GM21529 (cell line): ENCODE data around the gene EIF2B2.
"Not testable (repeated sequence)": the region's sequence is repeated elsewhere in the genome, so short reads cannot be mapped to it uniquely, and the experiment has no call there.

Experiments
- ATAC-seq: cut with Tn5 transposase; IDR thresholded peaks from one replicate; pipeline ENCODE4 v1.9.1; 2021; ENCODE audit not compliant: unreplicated experiment

EIF2B2 gene

GRCh38 chr14:74988131-74988530 is 14.6 kb upstream of the EIF2B2 start:
- ATAC-seq: no peak

DNA sequence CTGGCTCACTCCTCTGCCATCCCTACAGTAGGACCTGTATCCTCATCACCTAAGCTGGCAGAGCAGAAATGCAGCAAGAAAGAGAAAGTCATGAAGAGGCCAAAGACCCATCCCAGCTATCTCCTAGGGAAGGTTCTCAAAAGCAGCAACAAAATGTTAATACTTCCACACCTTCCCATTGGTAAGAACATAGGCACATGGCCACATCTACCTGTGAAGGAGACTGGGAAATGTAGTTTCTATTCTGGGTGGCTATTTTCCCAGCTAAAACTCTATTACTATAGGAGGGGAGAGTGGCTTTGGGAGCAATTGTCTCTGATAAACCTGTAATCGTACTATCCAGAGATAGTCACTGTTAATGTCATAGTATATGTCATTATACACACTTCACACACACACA is 13.7 kb upstream of the EIF2B2 start:
- no peak for ATAC-seq

- ATAC-seq: not testable (repeated sequence)
Measured at GRCh38 chr14:74994182-74994581, 8.5 kb upstream of the EIF2B2 start.

DNA sequence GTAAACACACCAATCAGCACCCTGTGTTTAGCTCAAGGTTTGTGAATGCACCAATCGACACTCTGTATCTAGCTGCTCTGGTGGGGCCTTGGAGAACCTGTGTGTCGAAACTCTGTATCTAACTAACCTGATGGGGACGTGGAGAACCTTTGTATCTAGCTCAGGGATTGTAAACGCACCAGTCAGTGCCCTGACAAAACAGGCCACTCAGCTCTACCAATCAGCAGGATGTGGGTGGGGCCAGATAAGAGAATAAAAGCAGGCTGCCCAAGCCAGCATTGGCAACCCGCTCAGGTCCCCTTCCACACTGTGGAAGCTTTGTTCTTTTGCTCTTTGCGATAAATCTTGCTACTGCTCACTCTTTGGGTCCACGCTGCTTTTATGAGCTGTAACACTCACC is 6.9 kb upstream of the EIF2B2 start:
- not testable (repeated sequence) for ATAC-seq

- ATAC-seq: no peak
Measured at GRCh38 chr14:75001261-75001660, 1.5 kb upstream of the EIF2B2 start.

DNA sequence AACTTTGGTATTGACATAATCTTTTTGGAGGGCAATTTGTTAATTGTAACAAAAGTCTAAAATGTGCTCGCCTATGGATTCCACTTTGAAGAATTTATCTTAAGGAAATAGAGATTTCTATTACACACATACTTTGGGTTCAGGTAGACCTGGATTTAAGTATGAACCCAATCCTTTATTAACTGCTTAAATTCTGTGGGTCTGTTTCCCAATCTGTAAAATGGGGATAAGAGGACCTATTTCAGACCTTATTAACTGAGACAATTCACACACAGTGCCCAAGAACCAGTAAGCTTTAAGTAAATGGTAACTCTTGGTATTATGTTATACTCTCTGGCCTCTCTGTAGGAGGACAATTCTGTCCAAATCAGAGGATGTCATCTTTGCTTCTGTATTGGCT is 822 bp upstream of the EIF2B2 start:
- no peak for ATAC-seq

- no peak for ATAC-seq
Measured at GRCh38 chr14:75003250-75004027, 718 bp downstream of the EIF2B2 start.

DNA sequence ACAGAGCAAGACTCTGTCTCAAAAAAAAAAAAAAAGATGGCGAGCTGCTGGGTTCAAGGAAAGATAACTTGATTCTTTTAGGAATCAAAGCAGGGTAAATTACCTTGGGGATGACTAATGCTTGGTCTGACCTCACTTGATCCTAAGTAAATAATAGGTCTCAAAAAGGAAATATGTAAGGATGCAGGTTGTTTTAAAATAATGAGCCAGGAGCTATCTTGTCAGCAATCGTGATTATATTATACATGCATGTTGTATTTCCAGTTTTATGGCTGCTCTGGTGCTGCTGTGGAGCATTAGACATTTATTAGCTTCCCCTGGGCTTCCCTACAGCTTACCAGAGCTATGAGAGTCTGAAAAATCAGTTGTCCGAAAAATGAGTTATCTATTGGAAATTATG is 2.6 kb downstream of the EIF2B2 start:
- no peak for ATAC-seq

- no peak for ATAC-seq
Measured at GRCh38 chr14:75009176-75009575, 6.5 kb downstream of the EIF2B2 start.

GRCh38 chr14:75010472-75011093 is 7.9 kb downstream of the EIF2B2 start:
- no peak for ATAC-seq

GRCh38 chr14:75011356-75011994 is 8.8 kb downstream of the EIF2B2 start:
- no peak for ATAC-seq

- ATAC-seq: no peak
Measured at GRCh38 chr14:75013290-75013689, 10.6 kb downstream of the EIF2B2 start.

- ATAC-seq: no peak
Measured at GRCh38 chr14:75015496-75015895, 12.8 kb downstream of the EIF2B2 start.

DNA sequence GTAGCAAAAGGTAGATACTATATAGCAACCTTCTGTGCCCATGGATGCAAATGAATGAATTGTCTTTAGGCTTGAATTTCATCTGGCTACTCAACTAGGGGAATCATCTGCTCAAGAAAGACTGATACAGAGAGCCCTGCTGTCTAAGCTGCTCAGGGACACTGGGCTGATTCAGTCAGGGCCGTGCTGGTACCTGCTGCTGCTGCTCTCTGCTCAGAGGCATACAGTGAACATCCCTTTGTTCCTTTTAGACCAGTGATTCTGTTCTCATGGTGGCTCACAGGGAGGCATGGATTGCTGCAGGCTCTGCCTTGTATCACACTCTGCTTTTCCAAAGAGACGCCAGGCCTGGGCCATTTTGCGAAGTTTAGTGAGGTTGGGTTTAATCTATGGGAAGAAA is 14.1 kb downstream of the EIF2B2 start:
- ATAC-seq: no peak

DNA sequence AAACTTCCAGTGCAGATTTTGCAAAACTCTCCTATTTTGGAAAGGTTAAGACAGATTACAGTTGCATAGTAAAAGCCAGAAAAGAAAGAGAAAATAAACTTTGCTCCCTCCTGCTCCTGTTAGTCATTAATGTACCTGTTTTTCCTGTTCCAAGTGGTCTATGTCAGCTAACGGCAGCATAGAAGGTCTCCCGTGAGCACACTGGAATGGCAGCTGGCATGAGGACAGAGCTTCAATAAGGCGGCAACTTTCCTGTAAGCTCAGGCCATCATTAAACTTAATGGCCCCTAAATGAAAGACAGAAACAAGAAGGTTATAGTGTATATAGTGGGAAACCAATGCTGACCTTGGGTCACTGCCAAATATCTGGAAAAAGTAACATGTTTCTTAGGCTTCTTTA is 16.0 kb downstream of the EIF2B2 start:
- no peak for ATAC-seq

DNA sequence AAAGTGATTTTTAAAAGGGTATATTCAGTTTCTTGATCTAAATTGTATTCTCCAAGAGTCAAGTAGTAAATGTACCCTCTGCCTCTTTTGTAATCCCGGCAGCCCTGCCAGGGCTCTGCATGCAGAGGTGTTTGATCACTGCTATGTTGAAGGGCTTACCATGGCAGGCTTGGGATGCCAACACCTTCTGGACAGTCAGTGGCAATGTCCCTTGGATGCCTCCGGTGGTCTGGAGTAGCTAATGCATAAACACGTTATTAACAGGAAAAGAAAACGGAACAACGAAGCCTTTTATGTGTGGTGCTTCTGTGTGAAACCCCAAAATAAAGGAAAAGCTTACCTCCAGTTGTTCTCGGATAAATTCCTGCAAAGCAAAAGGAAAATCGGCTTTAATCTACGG is 19.9 kb downstream of the EIF2B2 start:
- no peak for ATAC-seq

DNA sequence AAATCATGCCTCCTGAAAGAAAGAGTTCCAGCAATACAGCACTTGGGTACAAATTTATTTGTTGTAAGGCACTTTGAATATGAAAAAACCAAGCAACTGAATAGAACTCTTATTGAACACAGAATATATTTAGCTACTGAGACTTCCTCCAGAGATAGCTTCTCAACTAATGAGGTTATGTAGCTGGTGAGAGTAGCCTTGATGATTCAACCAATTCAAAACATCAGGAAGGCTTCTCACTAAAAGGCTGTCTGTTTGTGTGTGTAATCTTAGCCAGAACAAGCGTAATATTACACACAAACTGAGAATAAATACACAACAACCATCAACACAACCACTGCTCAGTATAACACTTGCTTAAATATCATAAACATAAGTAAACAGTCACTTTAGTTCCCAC is 20.4 kb downstream of the EIF2B2 start:
- no peak for ATAC-seq

DNA sequence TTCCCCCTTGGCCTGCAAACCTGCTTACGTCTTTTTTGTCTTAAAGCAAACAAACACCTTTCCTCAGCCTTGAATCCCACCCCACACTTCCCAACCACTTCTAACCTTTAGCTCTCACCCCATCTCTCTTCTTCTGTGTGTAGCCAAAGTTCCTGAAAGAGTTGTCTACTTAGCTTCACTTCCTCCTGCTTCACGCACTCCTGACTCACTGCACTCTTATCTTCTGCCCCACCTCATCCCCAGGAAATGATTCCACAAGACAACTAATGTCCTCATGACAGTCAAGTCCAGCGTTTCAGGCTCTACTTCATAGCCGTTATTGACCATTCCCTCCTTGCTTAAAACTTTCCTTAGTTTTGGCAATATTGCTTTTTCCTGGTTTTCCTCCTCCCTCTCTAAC is 22.4 kb downstream of the EIF2B2 start:
- no peak for ATAC-seq

GRCh38 chr14:75025876-75026275 is 23.2 kb downstream of the EIF2B2 start:
- ATAC-seq: no peak

DNA sequence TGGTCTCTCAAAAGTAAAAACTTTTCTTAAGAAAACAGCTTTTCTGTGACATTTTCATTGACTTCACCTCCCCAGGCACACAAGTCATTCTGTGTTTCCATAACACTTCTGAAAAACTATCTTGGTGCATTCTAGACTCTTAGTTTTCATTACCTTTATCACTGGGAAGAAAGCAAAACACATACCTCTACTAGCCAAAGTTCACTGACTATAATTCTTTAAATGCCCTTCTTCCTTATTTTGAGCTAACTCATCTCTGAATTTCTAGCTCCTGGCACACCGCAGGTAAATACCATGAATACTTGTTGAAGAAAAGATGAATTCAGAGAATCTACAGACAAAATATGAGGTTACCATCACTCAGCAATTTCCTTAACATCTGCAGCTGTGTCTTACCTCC is 27.4 kb downstream of the EIF2B2 start:
- no peak for ATAC-seq

DNA sequence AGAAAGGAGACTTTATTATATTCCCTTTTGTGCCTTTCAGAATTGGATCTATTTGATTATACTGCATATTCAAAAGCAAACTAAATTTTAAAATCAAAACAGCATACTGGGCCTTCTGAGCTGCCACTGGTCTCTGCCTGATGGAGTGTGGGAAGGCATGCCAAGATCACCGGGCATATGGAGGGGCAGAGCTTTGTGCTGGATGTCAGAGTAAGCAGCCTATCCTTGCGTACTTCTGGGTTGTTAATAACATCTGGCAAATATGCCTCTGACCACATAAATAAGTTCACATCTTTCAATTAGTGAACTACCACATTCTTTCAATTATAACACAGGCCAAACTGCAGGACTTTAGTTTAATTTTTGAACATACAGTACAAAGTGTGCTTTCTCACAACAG is 30.2 kb downstream of the EIF2B2 start:
- ATAC-seq: no peak

DNA sequence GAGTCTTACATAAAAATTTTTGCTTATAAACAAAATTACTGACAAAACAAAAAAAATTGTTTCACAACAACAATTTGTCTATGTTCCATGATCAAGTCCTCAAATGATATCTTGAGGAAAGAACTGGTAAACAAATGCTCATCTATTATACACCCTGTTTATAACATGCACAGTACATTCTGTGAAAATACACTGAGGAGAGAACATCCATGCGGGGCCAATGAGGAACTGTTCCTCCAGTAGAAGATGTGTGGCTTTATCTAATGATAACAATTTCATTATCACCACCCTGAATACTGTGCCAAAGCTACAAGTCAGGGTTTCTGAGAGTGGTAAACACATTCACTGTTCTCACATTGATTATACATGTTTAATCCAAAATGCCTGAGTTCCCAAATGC is 37.8 kb downstream of the EIF2B2 start:
- no peak for ATAC-seq
